ENCODE results near the gene HGFAC.

DNA sequence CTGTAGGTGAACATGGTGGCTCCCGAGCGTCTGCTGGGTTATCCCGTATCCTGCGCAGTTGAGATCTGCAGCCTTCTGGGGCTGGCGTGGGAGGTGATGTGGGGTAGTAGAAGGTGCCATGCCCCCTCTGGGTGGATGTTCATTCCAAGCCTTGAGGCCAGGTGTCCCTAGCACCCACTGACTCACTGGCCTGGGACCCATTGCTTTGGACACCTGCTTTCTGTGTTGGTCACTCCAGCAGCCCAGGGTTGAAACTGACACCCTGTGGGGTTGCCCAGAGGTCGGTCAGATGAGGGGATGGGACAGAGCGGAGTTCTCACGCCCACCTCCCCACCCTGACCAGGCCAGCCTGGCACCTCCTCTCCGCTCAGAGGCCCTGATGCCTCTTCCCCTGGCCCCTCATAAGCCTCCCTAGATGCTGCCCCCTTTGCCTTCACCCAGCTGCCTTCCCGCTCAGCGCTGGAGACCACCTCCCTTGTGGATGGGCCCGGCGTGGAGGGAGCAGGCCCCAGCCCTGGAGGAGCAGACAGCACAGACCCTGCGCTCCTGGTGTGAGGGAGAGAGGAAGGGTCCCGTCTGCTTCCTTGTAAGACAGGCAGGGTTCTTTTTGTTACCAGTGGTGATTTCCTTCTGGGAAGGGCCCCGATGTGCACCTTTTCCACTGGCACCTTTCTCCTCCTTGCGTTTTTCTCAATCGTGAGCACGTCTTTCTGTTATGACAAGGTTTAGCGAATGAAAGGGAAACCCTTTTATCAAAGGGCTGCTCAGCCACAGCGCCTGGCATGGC lies 23.3 kb downstream of the HGFAC start:
- TF ChIP-seq EZH2 (IDR thresholded peaks at IDR 0.05): no peak
- TF ChIP-seq POLR2AphosphoS5 (IDR thresholded peaks at IDR 0.05; ENCODE audit: borderline replicate concordance, low read depth, low read length): no peak
- TF ChIP-seq FOXP2 (optimal IDR thresholded peaks at IDR 0.05; ENCODE audit: control extremely low read depth, extremely low read length, insufficient read depth): no peak

Measured in SK-N-MC (cell line).